Measurements from ENCODE around the gene WIZ. TPM values are rescaled to one million over a fixed set of nuclear protein-coding genes. Genes with fewer than 3 reads are reported as not detected.

WIZ gene
- total and polyA plus RNA-seq, 2 of the 8 experiments (the other 6 are each of a cell fraction or from before 2014, with no cell fraction given) = 12.5 to 33.2 TPM

GRCh38 chr19:15438124-15438496 is 11.6 kb downstream of the WIZ start:
- Histone ChIP-seq H2BK5ac (ENCODE audit: low read depth, low read length) (no peak overlapping the region), H4K20me1 (replicated peaks in 1 of 2; ENCODE audit: control insufficient read depth in 1 of 2, insufficient read depth in 2 of 2, low read length in 2 of 2) (no peaks in the 10 kb centered on the region), H3K4me1 (replicated peaks in 1 of 4; ENCODE audit: control insufficient read depth in 3 of 4, insufficient read depth in 4 of 4, low read length in 3 of 4) (peaks cover 0 to 5% (median 3%) of the 10 kb centered on the region in 4 experiments; a peak in 6 of 7 replicates), H3K23me2 (ENCODE audit: low read depth, low read length) (peaks cover 4% of the 10 kb centered on the region), H3K23ac (ENCODE audit: insufficient read length) (no peak overlapping the region), H2AFZ (ENCODE audit: low read length) (no peak overlapping the region), H3K4ac (replicated peaks; ENCODE audit: insufficient read length, low read depth, low read length) (no peak overlapping the region), H3K18ac (ENCODE audit: extremely low read depth, low read length) (no peak overlapping the region), H2BK15ac (ENCODE audit: low read length) (no peak overlapping the region), H2BK120ac (replicated peaks; ENCODE audit: low read depth, low read length) (no peak overlapping the region), H3K9ac (replicated peaks in 1 of 4; ENCODE audit: extremely low read depth in 1 of 4, low read depth in 3 of 4, low read length in 3 of 4) (no peak overlapping the region), H4K5ac (ENCODE audit: insufficient read length, low read depth, low read length) (no peak overlapping the region), H3K9me3 (ENCODE audit: insufficient read depth in 2 of 2, low read depth in 1 of 2, low read length in 1 of 2) (no peaks in the 10 kb centered on the region), H3K79me2 (ENCODE audit: control insufficient read depth in 1 of 2, insufficient read depth in 2 of 2, low read length in 2 of 2) (no peaks in the 10 kb centered on the region), H3K56ac (replicated peaks; ENCODE audit: insufficient read length, low read depth, low read length) (no peak overlapping the region), H3K4me3 (ENCODE audit: extremely low read depth in 1 of 4, insufficient read depth in 2 of 4, low read depth in 3 of 4, low read length in 4 of 4) (no peak overlapping the region), H4K8ac (ENCODE audit: extremely low read depth, insufficient read depth, low read length) (no peak overlapping the region), H3K14ac (ENCODE audit: insufficient read length) (no peak overlapping the region), H3K36me3 (ENCODE audit: control insufficient read depth in 2 of 4, insufficient read depth in 4 of 4, low read length in 3 of 4) (no peaks in the 10 kb centered on the region), H2AK5ac (ENCODE audit: low read depth, low read length) (no peak overlapping the region), H3K27me3 (replicated peaks in 1 of 4; ENCODE audit: control insufficient read depth in 3 of 4, extremely low read depth in 1 of 4, insufficient read depth in 3 of 4, low read length in 3 of 4) (no peaks in the 10 kb centered on the region), H2BK20ac (ENCODE audit: low read length) (no peak overlapping the region), H3K79me1 (ENCODE audit: low read depth, low read length) (no peaks in the 10 kb centered on the region), H4K91ac (replicated peaks; ENCODE audit: insufficient read length, low read length) (no peak overlapping the region), H2BK12ac (ENCODE audit: low read depth, low read length) (no peak overlapping the region), H3K4me2 (ENCODE audit: insufficient read depth in 1 of 2, low read depth in 2 of 2, low read length in 2 of 2) (no peak overlapping the region), H3K27ac (ENCODE audit: low read depth, low read length) (no peak overlapping the region)
- TF ChIP-seq EZH2 (IDR thresholded peaks at IDR 0.05; ENCODE audit: low read depth, low read length, severe bottlenecking) = no peak
- TF ChIP-seq GABPA (IDR thresholded peaks at IDR 0.05; ENCODE audit: borderline replicate concordance, insufficient read depth, low read length) = no peak
- TF ChIP-seq POU5F1 (IDR thresholded peaks at IDR 0.05; ENCODE audit: low read depth, low read length) = no peak
- TF ChIP-seq RAD21 (IDR thresholded peaks at IDR 0.05 in 1 of 2, conservative IDR thresholded peaks at IDR 0.05 in 1 of 2; ENCODE audit: low read depth in 2 of 2, low read length in 2 of 2) = no peak
- no peak for TF ChIP-seq SRF (IDR thresholded peaks at IDR 0.05; ENCODE audit: low read depth, low read length)
- no peak for TF ChIP-seq USF2 (IDR thresholded peaks at IDR 0.05; ENCODE audit: low read length)
- TF ChIP-seq GTF2F1 (IDR thresholded peaks at IDR 0.05; ENCODE audit: borderline replicate concordance, low read depth, low read length) = no peak
- TF ChIP-seq TAF7 (optimal IDR thresholded peaks at IDR 0.05; ENCODE audit: borderline replicate concordance, low read depth, low read length) = no peak
- CTCF ChIA-PET (ENCODE audit: partially characterized antibody) = interaction anchor here (0.9 to 7.5 kb wide), 3 partner anchors 10 to 140 kb away, joined by 4 to 48 read pairs (median 8); partner anchors contain the start of gene AKAP8L
- FAIRE-seq (no peak), DNase-seq (ENCODE audit: low read depth in 1 of 2, low spot score in 2 of 2) (no peak)
- POLR2A ChIA-PET (ENCODE audit: partially characterized antibody) = interaction anchor here (2.6 to 3.1 kb wide), 2 partner anchors 10 to 18 kb away, joined by 8 to 15 read pairs; partner anchors contain the start of gene AKAP8L
- 82% methylated on average over 2 of the region's 2 CpGs; no CpG with 5 or more reads in 1 of the 2 experiments for WGBS, 2 experiments (ENCODE audit: extremely low coverage in 1 of 2, insufficient coverage in 1 of 2, insufficient read length in 1 of 2, insufficient replicate concordance in 2 of 2, low coverage in 1 of 2, low lambda C conversion rate in 2 of 2, missing lambda C conversion rate in 1 of 2)

Measured in H1 (cell line).